Right lobe of liver (tissue), 6 donors: Measurements from ENCODE around the gene USP28. TPM values are rescaled to one million over a fixed set of nuclear protein-coding genes. Genes with fewer than 3 reads are reported as not detected.

Experiments used
- ATAC-seq, 4 donors: fragments of 200-7000 bp; cut with Tn5 transposase; one replicate each; pipeline ENCODE4 v1.9.1; 2020; ENCODE audit warnings: mild to moderate bottlenecking in 4 of 4, moderate library complexity in 4 of 4
- DNase-seq, 3 donors: peaks; one replicate each; pipeline ENCODE4 v3.0.0-alpha.2; 2020
- H3K27ac ChIP-seq, 3 donors: fragments of 200-600 bp; one replicate each; pipeline ENCODE4 v1.8.0; 2022
- H3K27me3 ChIP-seq, 2 donors: fragments of 200-600 bp; one replicate each; pipeline ENCODE4 v1.8.0; 2022
- H3K36me3 ChIP-seq, 4 donors: fragments of 200-600 bp; sonication (generic) in 1 of 4; one replicate each; pipeline versions ENCODE4 v1.5.1 to v1.8.0; 2017 to 2022; ENCODE audit warnings: control low read depth in 1 of 4
- H3K4me1 ChIP-seq, 4 donors: fragments of 200-600 bp; sonication (generic) in 1 of 4; one replicate each; pipeline versions ENCODE4 v1.5.1 to v1.8.0; 2017 to 2022; ENCODE audit warnings: control low read depth in 1 of 4
- H3K4me3 ChIP-seq, 3 donors: fragments of 200-600 bp; one replicate each; pipeline ENCODE4 v1.8.0; 2022
- H3K9me3 ChIP-seq, 4 donors: fragments of 200-600 bp; sonication (generic) in 1 of 4; one replicate each; pipeline versions ENCODE4 v1.5.1 to v1.8.0; 2017 to 2022; ENCODE audit warnings: control low read depth in 1 of 4
- POLR2A ChIP-seq: fragments of 450-650 bp; IDR thresholded peaks from one replicate; pipeline ENCODE4 v1.6.1; 2017; ENCODE audit warnings: antibody characterized with exemption, mild to moderate bottlenecking
- WGBS: methylation state at CpG from one replicate; pipeline ENCODE4 v1.1.6; 2018; ENCODE audit warnings: low coverage, low lambda C conversion rate; ENCODE audit not compliant: insufficient coverage; ENCODE audit errors: missing lambda C conversion rate; 5-methylcytosine and 5-hydroxymethylcytosine counted together
- intact Hi-C, 2 donors: fragments of 100-400 bp; cut with DNase I; formaldehyde crosslinking; loops; one replicate each; pipeline versions ENCODE4 v1.11.2 to v1.14.1; 2022
- total RNA-seq, 6 experiments: library from RNA; depleted of rRNA in 2 of 6; stranded (reverse); fragments of >200 nt in 2 of 6; fragmentation: NEBNext Ultra II Directional in 3 of 6; extraction: Animal tissue kit (Norgen Biotek cat#: 25700) in 3 of 6; gene quantifications; one replicate each; pipeline versions ENCODE4 v1.1.0 to v1.2.4, GENCODE V29; 2016 to 2023
- TF ChIP-seq, protein P1 (sequence below), 4 donors: fragments of 200-600 bp in 3 of 4; fragments of 450-650 bp in 1 of 4; IDR thresholded peaks; one replicate each; pipeline versions ENCODE4 v1.5.1 to v1.8.0; 2016 to 2022; ENCODE audit warnings: antibody characterized with exemption in 4 of 4, mild to moderate bottlenecking in 2 of 4
- donor health status: DM: no; HTN: yes; CAD: no.
- donor health status: DM: no; HTN: no; CAD: no.
- donor health status: DM: no; HTN: no; CAD: no.
- donor health status: DM: no; HTN: yes; CAD: no.
- donor health status: DM: no; HTN: yes; CAD: no.

Gene USP28
- total RNA-seq, 6 experiments from 2014 or later: 12.1 to 15.3 (median 14.4) TPM

DNA sequence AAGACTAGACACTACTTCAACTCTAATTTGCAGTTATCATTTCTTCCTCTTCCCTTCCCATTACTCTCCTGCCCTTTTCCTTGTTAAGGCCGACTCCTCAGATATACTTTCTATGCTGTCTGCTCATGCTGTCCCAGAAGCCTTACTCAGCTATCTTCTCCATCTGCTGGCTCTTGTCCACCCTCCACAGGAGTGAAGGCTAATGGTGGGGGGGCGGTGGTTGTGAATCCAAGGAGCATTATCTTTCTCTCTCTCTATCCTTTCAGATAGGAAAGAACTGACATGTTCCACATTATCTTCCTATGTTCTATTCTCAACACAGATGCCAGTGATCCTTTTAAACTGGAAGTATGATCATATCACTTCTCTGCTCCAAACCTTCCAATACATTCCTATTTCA, 37.4 kb downstream of the USP28 start:
- Histone ChIP-seq H3K9me3 (no peaks in the 10 kb centered on the region), H3K36me3 (peaks cover 0 to 12% (median 6%) of the 10 kb centered on the region in 4 donors), H3K4me1 (no peaks in the 10 kb centered on the region), H3K27me3 (no peaks in the 10 kb centered on the region), H3K4me3 (no peak overlapping the region), H3K27ac (no peak overlapping the region)
- ATAC-seq (no peak), DNase-seq (no peak)
- intact Hi-C loops: no loop called here
- WGBS: 71% methylated on average over 2 of the region's 2 CpGs
- TF ChIP-seq, protein P1, sequence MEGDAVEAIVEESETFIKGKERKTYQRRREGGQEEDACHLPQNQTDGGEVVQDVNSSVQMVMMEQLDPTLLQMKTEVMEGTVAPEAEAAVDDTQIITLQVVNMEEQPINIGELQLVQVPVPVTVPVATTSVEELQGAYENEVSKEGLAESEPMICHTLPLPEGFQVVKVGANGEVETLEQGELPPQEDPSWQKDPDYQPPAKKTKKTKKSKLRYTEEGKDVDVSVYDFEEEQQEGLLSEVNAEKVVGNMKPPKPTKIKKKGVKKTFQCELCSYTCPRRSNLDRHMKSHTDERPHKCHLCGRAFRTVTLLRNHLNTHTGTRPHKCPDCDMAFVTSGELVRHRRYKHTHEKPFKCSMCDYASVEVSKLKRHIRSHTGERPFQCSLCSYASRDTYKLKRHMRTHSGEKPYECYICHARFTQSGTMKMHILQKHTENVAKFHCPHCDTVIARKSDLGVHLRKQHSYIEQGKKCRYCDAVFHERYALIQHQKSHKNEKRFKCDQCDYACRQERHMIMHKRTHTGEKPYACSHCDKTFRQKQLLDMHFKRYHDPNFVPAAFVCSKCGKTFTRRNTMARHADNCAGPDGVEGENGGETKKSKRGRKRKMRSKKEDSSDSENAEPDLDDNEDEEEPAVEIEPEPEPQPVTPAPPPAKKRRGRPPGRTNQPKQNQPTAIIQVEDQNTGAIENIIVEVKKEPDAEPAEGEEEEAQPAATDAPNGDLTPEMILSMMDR (IDR thresholded peaks at IDR 0.05): no peak
- no peak for TF ChIP-seq POLR2A

DNA sequence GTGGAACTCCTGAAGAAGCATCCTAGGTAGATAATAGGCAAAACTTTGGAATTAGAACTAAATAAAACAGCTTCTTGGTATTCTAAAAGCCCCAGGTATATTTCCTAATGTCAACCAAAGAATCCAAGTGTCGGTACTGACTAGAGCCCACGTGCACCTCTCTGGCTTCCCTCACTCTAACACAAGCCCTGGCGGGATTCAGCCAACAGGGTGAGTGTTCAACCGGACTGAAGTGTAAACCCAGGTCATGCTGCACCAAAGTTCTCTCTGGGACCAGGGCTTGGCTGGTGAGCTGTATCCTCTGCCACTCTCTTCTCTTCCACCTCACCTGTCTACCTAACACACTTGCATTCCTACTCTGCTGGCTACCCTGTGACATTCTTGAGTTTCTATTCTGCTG, 40.1 kb downstream of the USP28 start:
- no peak overlapping the region for H3K4me3 ChIP-seq
- H3K36me3 ChIP-seq: peaks cover 0 to 12% (median 5%) of the 10 kb centered on the region in 4 donors
- H3K27ac ChIP-seq: no peak overlapping the region
- H3K27me3 ChIP-seq: no peaks in the 10 kb centered on the region
- ATAC-seq (no peak), DNase-seq (no peak)
- 100% methylated on average over 2 of the region's 4 CpGs for WGBS
- no peaks in the 10 kb centered on the region for H3K4me1 ChIP-seq
- no peaks in the 10 kb centered on the region for H3K9me3 ChIP-seq
- TF ChIP-seq, protein P1 (IDR thresholded peaks at IDR 0.05): no peak
- TF ChIP-seq POLR2A: no peak
- intact Hi-C loops: no loop called here

DNA sequence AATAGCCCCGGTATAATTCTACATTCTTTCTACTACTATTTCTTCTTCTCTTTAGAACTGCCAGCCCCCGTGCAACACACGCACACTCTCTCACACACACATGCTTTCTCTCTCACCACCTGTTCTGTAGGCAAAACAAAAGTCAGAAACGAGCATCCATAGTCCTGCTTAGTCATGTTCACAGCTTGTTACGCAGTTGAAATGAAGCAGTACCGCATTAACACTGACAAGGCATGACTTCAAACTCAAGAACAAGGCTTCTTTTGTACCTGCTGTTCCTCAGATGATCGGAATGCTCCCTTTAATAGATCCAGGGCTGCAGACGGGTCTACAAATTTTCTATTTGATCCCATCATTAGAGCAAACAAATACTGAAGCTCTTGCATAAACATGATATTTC, 42.2 kb downstream of the USP28 start:
- Histone ChIP-seq H3K27me3 (no peaks in the 10 kb centered on the region), H3K27ac (no peak overlapping the region), H3K4me3 (no peak overlapping the region), H3K36me3 (peaks cover 0 to 4% (median 1%) of the 10 kb centered on the region in 4 donors), H3K4me1 (no peaks in the 10 kb centered on the region), H3K9me3 (no peaks in the 10 kb centered on the region)
- TF ChIP-seq, protein P1 (IDR thresholded peaks at IDR 0.05): no peak
- no peak for TF ChIP-seq POLR2A
- DNase-seq (no peak), ATAC-seq (no peak)
- WGBS: 83% methylated on average over 8 of the region's 8 CpGs
- intact Hi-C loops: no loop called here

DNA sequence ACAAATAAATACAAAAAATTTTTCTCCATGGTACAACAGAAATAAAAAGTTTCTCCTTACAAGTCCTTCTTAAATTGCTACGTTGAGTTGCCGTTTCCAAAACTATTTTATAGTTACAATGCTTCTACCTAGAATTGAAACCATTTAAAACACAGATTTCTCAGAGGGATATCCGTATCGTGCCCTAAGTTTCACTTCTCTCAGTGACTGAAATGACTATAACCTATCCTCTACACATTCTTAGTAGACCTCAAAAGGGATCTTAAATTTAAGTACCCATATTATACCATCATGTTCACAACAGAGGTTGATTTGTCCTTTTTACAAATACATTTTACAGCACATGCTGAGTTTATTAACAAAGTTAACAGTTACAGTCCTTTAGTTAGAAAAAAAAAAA, 44.1 kb downstream of the USP28 start:
- WGBS: 88% methylated on average over 4 of the region's 4 CpGs

DNA sequence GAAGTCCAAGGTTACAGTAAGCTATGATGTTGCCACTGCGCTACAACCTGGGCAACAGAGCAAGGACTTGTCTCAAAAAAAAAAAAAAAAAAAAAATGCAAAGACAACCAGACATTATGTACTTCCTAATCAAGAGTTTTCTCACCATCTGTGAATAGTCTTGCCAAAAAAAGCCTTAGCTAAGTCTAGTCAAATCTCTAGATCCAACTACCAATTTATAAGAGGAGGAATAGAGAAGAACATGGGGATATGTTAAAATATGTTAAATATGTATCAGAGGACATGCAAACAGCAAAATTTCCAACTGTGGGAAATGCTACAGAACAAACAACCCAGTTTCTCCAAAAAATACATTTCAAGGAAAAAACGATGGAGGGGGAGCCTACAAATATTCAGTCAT, 45.6 kb downstream of the USP28 start:
- DNase-seq (no peak), ATAC-seq (no peak)
- Histone ChIP-seq H3K27me3 (no peaks in the 10 kb centered on the region), H3K4me1 (no peaks in the 10 kb centered on the region), H3K27ac (no peak overlapping the region), H3K4me3 (no peak overlapping the region), H3K36me3 (peaks cover 0 to 5% (median 1%) of the 10 kb centered on the region in 4 donors), H3K9me3 (no peaks in the 10 kb centered on the region)
- TF ChIP-seq, protein P1 (IDR thresholded peaks at IDR 0.05): no peak
- TF ChIP-seq POLR2A: no peak
- WGBS: 81% methylated on average over 2 of the region's 2 CpGs
- intact Hi-C loops: no loop called here

More for the DNA sequence above, 44.1 kb downstream of the USP28 start:
- H3K4me1 ChIP-seq: no peaks in the 10 kb centered on the region
- no peak overlapping the region for H3K27ac ChIP-seq
- H3K9me3 ChIP-seq: no peaks in the 10 kb centered on the region
- no peak for ATAC-seq
- no peak for TF ChIP-seq POLR2A
- H3K36me3 ChIP-seq: peaks cover 0 to 5% (median 1%) of the 10 kb centered on the region in 4 donors
- no peak for DNase-seq
- intact Hi-C loops: no loop called here
- H3K27me3 ChIP-seq: no peaks in the 10 kb centered on the region
- H3K4me3 ChIP-seq: no peak overlapping the region
